ENCODE measurements around the gene APBA1.

Gene APBA1

DNA sequence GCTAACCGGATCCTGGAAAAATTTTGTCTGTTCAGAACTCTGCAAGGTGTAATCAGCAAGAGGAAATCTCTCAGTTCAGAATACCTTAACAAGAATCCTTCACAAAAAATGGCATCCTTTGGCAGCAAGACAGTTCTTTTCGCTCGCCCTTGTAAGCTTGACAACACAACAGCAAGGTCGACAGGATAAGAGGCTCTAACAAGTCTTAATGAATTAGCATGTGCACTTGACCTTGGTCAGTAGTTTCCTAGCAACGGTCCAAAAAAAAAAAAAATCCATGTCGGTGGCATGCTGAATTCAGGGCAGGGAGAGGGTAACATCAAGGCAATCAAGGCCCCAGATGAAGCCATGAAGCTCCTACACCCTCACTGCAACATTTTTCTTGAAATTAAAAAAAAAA is 172.8 kb downstream of the APBA1 start:
- H3K27ac ChIP-seq (ENCODE audit: low read length), result no peak overlapping the region
- H3K36me3 ChIP-seq (ENCODE audit: control insufficient read depth in 2 of 2, insufficient read depth in 2 of 2, low read length in 2 of 2), result no peaks in the 10 kb centered on the region
- no peaks in the 10 kb centered on the region for H3K27me3 ChIP-seq (ENCODE audit: control insufficient read depth in 1 of 2, insufficient read depth in 2 of 2, low read length in 2 of 2)
- H3K4me1 ChIP-seq (ENCODE audit: control insufficient read depth, insufficient read depth, low read length), result no peaks in the 10 kb centered on the region
- H3K9ac ChIP-seq (ENCODE audit: low read length in 2 of 2), result no peak overlapping the region
- H3K9me3 ChIP-seq (ENCODE audit: control insufficient read depth in 2 of 2, low read length in 2 of 2), result no peaks in the 10 kb centered on the region
- H3K4me3 ChIP-seq (ENCODE audit: low read length in 2 of 2), result no peak overlapping the region

DNA sequence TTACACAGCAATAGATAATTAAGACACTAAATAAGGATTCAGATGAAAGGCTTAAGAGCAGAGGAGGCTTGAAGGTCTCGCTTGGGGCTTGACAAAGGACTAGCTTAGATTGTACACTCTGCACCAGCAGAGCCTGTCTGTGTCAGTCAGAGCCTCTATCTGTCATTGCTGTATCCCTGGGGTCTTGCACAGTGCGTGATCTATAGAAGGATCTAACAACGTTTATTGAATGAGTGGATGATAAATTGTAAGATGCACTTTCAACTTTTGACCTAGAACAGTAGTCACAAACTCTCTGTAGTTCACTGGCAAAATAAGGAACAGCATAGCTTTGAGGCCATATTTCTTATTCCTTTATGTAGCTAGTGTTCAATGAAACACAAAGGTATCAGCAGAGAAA is 173.7 kb downstream of the APBA1 start:
- H3K27ac ChIP-seq (ENCODE audit: low read length), result no peak overlapping the region
- H3K27me3 ChIP-seq (ENCODE audit: control insufficient read depth in 1 of 2, insufficient read depth in 2 of 2, low read length in 2 of 2), result no peaks in the 10 kb centered on the region
- H3K9me3 ChIP-seq (ENCODE audit: control insufficient read depth in 2 of 2, low read length in 2 of 2), result no peaks in the 10 kb centered on the region

DNA sequence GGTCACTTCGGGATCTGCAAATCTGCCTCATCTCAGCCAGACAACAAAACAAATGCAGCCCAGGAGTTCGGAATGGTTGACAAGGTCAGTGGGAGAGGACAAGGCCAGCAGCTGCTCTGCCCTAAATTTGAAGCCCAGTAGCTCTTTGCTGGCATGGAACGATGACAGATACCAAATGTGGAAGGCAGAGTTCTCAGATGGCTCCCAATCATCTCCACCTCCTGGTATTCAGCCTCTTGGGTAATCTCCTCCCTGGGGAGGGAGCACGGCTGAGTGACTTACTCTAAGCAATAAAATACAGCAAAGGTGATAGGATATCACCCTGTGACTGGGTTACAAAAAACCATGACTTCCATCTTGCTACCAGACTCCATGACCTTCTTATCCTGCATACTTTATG is 174.4 kb downstream of the APBA1 start:
- H3K36me3 ChIP-seq (ENCODE audit: control insufficient read depth in 2 of 2, insufficient read depth in 2 of 2, low read length in 2 of 2), result no peaks in the 10 kb centered on the region
- H3K27ac ChIP-seq (ENCODE audit: low read length), result no peak overlapping the region
- no peaks in the 10 kb centered on the region for H3K9me3 ChIP-seq (ENCODE audit: control insufficient read depth in 2 of 2, low read length in 2 of 2)
- no peak overlapping the region for H3K4me3 ChIP-seq (ENCODE audit: low read length in 2 of 2)
- no peaks in the 10 kb centered on the region for H3K4me1 ChIP-seq (ENCODE audit: control insufficient read depth, insufficient read depth, low read length)
- no peak overlapping the region for H3K9ac ChIP-seq (ENCODE audit: low read length in 2 of 2)
- H3K27me3 ChIP-seq (ENCODE audit: control insufficient read depth in 1 of 2, insufficient read depth in 2 of 2, low read length in 2 of 2), result no peaks in the 10 kb centered on the region

More for the DNA sequence above, 173.7 kb downstream of the APBA1 start:
- H3K4me1 ChIP-seq (ENCODE audit: control insufficient read depth, insufficient read depth, low read length), result no peaks in the 10 kb centered on the region
- no peak overlapping the region for H3K9ac ChIP-seq (ENCODE audit: low read length in 2 of 2)
- H3K4me3 ChIP-seq (ENCODE audit: low read length in 2 of 2), result no peak overlapping the region
- no peaks in the 10 kb centered on the region for H3K36me3 ChIP-seq (ENCODE audit: control insufficient read depth in 2 of 2, insufficient read depth in 2 of 2, low read length in 2 of 2)

DNA sequence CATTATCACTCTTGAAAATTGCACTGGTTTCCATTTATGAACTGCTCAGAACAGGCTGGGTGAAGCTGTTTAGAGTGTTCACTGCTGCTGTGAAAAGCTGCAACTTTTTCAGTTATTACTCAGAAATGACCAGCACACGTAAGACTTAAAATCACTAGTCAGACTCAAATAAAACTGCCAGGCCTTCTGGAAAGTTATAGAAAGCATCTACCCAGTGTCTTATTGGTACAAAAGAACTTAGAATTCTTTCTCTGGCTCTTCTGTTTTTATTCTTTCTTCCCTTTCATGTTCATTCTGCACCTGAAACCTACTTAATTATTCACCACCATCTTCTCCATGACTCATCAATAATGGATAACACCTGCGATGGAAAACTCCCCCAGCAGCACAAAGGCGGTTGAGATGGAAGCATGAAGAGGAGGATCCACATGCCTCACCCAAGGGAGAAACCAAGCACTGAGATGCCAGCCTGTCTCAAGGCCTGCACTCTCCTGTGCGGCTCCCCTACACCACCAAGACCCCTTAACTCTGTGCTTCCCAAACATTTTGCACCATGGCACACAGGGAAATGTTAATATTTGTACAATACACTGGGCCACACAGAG is 175.2 kb downstream of the APBA1 start:
- no peak overlapping the region for H3K4me3 ChIP-seq (ENCODE audit: low read length in 2 of 2)
- H3K27ac ChIP-seq (ENCODE audit: low read length), result no peak overlapping the region
- no peaks in the 10 kb centered on the region for H3K27me3 ChIP-seq (ENCODE audit: control insufficient read depth in 1 of 2, insufficient read depth in 2 of 2, low read length in 2 of 2)
- H3K4me1 ChIP-seq (ENCODE audit: control insufficient read depth, insufficient read depth, low read length), result no peaks in the 10 kb centered on the region
- no peak overlapping the region for H3K9ac ChIP-seq (ENCODE audit: low read length in 2 of 2)
- H3K9me3 ChIP-seq (ENCODE audit: control insufficient read depth in 2 of 2, low read length in 2 of 2), result no peaks in the 10 kb centered on the region
- H3K36me3 ChIP-seq (ENCODE audit: control insufficient read depth in 2 of 2, insufficient read depth in 2 of 2, low read length in 2 of 2), result no peaks in the 10 kb centered on the region

DNA sequence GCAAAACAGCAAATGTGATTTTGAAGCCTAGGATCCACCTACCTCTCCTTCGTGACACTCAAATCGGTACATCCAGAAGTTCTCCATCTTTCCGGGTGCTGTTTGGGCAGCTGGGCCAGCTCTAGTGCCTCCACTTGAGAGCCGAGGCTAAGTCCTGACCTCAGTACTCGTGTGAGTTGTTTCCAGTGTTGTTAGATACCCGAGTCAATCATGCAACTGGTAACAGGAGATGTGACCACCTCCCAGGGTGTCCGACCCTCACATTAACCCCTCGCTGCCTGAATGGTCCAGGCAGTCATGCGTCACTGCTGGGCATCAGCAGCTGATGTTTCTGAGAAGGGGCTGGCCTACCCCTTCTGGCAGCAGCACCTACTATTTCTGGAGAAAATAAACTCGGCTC is 176.9 kb downstream of the APBA1 start:
- no peaks in the 10 kb centered on the region for H3K36me3 ChIP-seq (ENCODE audit: control insufficient read depth in 2 of 2, insufficient read depth in 2 of 2, low read length in 2 of 2)
- no peak overlapping the region for H3K27ac ChIP-seq (ENCODE audit: low read length)

DNA sequence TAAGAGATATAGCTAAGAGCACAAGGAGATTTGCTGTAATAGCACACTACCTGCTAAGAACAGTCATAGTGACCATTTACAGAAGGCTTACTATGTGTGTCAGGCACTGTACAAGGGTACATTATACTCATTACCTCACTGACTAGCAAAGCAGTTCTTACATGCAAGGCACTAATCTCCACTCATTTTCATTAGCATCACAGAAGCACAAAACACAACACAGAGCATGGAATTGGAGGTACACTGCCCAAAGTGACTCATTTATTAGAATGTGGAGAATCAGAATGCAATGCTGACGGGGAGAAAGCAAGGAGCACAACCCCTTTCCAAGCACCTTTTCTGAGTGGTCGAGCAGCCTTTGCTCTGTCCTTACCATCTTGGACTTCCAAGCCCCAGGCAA is 177.4 kb downstream of the APBA1 start:
- H3K4me3 ChIP-seq (ENCODE audit: low read length in 2 of 2), result no peak overlapping the region
- no peaks in the 10 kb centered on the region for H3K27me3 ChIP-seq (ENCODE audit: control insufficient read depth in 1 of 2, insufficient read depth in 2 of 2, low read length in 2 of 2)
- H3K9ac ChIP-seq (ENCODE audit: low read length in 2 of 2), result no peak overlapping the region
- no peaks in the 10 kb centered on the region for H3K36me3 ChIP-seq (ENCODE audit: control insufficient read depth in 2 of 2, insufficient read depth in 2 of 2, low read length in 2 of 2)
- H3K4me1 ChIP-seq (ENCODE audit: control insufficient read depth, insufficient read depth, low read length), result no peaks in the 10 kb centered on the region
- H3K9me3 ChIP-seq (ENCODE audit: control insufficient read depth in 2 of 2, low read length in 2 of 2), result no peaks in the 10 kb centered on the region
- no peak overlapping the region for H3K27ac ChIP-seq (ENCODE audit: low read length)

More for the DNA sequence above, 176.9 kb downstream of the APBA1 start:
- H3K9ac ChIP-seq (ENCODE audit: low read length in 2 of 2), result no peak overlapping the region
- H3K27me3 ChIP-seq (ENCODE audit: control insufficient read depth in 1 of 2, insufficient read depth in 2 of 2, low read length in 2 of 2), result no peaks in the 10 kb centered on the region
- no peaks in the 10 kb centered on the region for H3K4me1 ChIP-seq (ENCODE audit: control insufficient read depth, insufficient read depth, low read length)
- no peak overlapping the region for H3K4me3 ChIP-seq (ENCODE audit: low read length in 2 of 2)
- H3K9me3 ChIP-seq (ENCODE audit: control insufficient read depth in 2 of 2, low read length in 2 of 2), result no peaks in the 10 kb centered on the region

DNA sequence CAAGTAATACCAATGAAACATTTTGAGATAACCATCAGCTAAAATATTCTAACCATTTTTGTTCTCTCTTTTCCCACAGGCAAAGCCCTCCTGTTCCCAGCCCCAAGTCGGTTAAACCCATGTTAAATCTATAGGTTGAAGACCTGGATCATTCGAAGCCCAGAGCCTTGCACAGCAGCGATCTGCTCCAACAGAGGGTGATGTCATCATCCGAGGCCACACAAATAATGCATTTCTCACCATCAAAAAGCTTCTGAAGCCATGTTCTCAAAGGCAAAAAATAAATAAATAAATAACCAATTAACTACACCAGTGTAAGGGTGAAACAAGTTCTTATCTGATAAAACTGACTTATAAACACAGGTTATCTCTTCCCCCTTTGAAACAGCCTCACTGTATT is 178.0 kb downstream of the APBA1 start:
- no peak overlapping the region for H3K27ac ChIP-seq (ENCODE audit: low read length)
- H3K27me3 ChIP-seq (ENCODE audit: control insufficient read depth in 1 of 2, insufficient read depth in 2 of 2, low read length in 2 of 2), result no peaks in the 10 kb centered on the region
- no peaks in the 10 kb centered on the region for H3K36me3 ChIP-seq (ENCODE audit: control insufficient read depth in 2 of 2, insufficient read depth in 2 of 2, low read length in 2 of 2)
- H3K9me3 ChIP-seq (ENCODE audit: control insufficient read depth in 2 of 2, low read length in 2 of 2), result no peaks in the 10 kb centered on the region
- H3K4me3 ChIP-seq (ENCODE audit: low read length in 2 of 2), result no peak overlapping the region
- H3K4me1 ChIP-seq (ENCODE audit: control insufficient read depth, insufficient read depth, low read length), result no peaks in the 10 kb centered on the region
- no peak overlapping the region for H3K9ac ChIP-seq (ENCODE audit: low read length in 2 of 2)

DNA sequence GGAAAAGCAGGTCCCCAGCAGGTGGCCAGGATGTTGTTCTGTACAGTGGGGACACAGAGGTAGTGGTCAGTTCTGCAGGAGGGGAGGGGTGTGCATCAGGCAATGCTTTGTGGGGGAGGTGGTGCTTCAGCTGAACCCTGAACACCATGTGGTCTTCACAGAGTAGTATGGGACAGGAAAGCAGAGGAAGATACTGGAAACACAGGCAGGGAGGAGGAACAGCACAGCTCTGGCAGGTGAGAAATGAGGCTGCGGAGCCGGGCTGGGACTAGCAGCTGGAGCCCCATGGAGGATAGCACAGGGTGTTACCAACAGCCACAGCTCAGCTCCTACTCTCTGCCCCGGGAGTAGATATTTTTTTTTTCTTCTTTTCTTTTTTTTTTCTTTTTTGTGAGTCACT is 185.7 kb downstream of the APBA1 start:
- no peaks in the 10 kb centered on the region for H3K36me3 ChIP-seq (ENCODE audit: control insufficient read depth in 2 of 2, insufficient read depth in 2 of 2, low read length in 2 of 2)
- no peak overlapping the region for H3K27ac ChIP-seq (ENCODE audit: low read length)
- H3K4me3 ChIP-seq (ENCODE audit: low read length in 2 of 2), result no peak overlapping the region
- no peaks in the 10 kb centered on the region for H3K27me3 ChIP-seq (ENCODE audit: control insufficient read depth in 1 of 2, insufficient read depth in 2 of 2, low read length in 2 of 2)
- no peaks in the 10 kb centered on the region for H3K9me3 ChIP-seq (ENCODE audit: control insufficient read depth in 2 of 2, low read length in 2 of 2)
- no peaks in the 10 kb centered on the region for H3K4me1 ChIP-seq (ENCODE audit: control insufficient read depth, insufficient read depth, low read length)
- no peak overlapping the region for H3K9ac ChIP-seq (ENCODE audit: low read length in 2 of 2)

DNA sequence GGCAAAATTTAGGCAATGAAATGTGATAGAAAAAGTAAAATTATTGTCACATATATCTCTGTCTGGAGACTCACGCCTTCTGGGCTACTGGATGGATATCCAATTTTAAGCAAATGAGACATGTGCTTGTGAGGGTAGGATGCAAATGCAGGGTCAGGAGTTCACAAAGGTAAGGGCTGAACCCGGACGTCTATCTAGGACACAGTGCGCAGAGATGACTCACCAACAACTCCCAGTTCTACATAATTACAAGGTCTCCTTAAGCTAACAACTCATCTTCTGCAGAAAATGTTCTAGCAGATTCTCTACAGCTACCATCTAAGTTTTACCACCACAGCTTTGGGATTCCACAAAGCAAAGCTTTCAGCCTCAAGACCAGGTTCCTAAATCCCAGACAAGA is 186.7 kb downstream of the APBA1 start:
- H3K4me1 ChIP-seq (ENCODE audit: control insufficient read depth, insufficient read depth, low read length), result no peaks in the 10 kb centered on the region
- H3K9ac ChIP-seq (ENCODE audit: low read length in 2 of 2), result no peak overlapping the region
- no peak overlapping the region for H3K27ac ChIP-seq (ENCODE audit: low read length)

DNA sequence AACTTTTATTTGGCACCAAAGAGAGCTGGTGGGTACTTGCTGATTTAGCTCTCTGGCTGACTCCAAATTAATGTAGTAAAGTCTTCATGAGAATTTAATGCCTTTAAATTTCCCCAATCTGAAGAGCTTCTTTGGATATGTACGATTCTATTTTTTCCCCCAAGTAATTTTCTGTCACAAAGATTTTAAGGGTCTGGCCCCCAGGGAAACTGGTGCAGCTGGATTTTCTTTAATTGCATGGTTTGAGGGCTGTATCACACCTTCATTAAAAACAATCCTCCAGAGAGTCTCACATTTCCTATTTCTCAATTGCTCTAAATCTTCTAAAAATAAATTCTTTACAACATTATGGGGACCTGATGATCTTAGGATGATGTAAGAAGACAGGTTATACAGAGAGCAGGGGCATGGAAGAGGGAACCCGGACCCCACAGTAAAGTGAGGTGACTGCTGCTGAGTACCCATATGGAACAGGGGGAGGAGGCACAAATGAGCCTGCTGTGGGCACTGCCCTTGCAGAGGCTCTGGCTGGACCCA is 188.2 kb downstream of the APBA1 start:
- H3K27ac ChIP-seq (ENCODE audit: low read length), result no peak overlapping the region
- H3K36me3 ChIP-seq (ENCODE audit: control insufficient read depth in 2 of 2, insufficient read depth in 2 of 2, low read length in 2 of 2), result no peaks in the 10 kb centered on the region
- H3K9ac ChIP-seq (ENCODE audit: low read length in 2 of 2), result no peak overlapping the region
- H3K4me3 ChIP-seq (ENCODE audit: low read length in 2 of 2), result no peak overlapping the region
- H3K27me3 ChIP-seq (ENCODE audit: control insufficient read depth in 1 of 2, insufficient read depth in 2 of 2, low read length in 2 of 2), result no peaks in the 10 kb centered on the region
- H3K4me1 ChIP-seq (ENCODE audit: control insufficient read depth, insufficient read depth, low read length), result no peaks in the 10 kb centered on the region
- no peaks in the 10 kb centered on the region for H3K9me3 ChIP-seq (ENCODE audit: control insufficient read depth in 2 of 2, low read length in 2 of 2)

More for the DNA sequence above, 186.7 kb downstream of the APBA1 start:
- no peaks in the 10 kb centered on the region for H3K36me3 ChIP-seq (ENCODE audit: control insufficient read depth in 2 of 2, insufficient read depth in 2 of 2, low read length in 2 of 2)
- no peaks in the 10 kb centered on the region for H3K9me3 ChIP-seq (ENCODE audit: control insufficient read depth in 2 of 2, low read length in 2 of 2)
- no peaks in the 10 kb centered on the region for H3K27me3 ChIP-seq (ENCODE audit: control insufficient read depth in 1 of 2, insufficient read depth in 2 of 2, low read length in 2 of 2)
- H3K4me3 ChIP-seq (ENCODE audit: low read length in 2 of 2), result no peak overlapping the region

DNA sequence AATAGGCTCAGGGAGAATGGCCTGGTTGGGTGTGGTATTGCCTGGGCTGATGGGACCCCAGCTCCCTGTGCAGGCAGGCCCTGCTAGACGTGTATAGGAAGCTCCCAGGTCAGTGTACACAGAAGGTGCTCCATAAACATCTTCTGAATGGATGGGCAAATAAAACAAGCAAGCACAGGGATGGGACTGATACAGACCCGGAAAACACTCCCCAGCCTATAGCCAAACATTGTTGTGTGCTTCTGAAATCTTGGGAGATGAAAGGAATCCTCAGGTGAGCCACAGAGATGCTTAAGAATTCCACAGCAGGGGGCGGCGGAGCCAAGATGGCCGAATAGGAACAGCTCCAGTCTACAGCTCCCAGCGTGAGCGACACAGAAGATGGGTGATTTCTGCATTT is 195.4 kb downstream of the APBA1 start:
- Histone ChIP-seq H3K4me3 (ENCODE audit: low read length in 2 of 2) (no peak overlapping the region), H3K4me1 (ENCODE audit: control insufficient read depth, insufficient read depth, low read length) (no peaks in the 10 kb centered on the region), H3K9ac (ENCODE audit: low read length in 2 of 2) (no peak overlapping the region), H3K27me3 (ENCODE audit: control insufficient read depth in 1 of 2, insufficient read depth in 2 of 2, low read length in 2 of 2) (no peaks in the 10 kb centered on the region), H3K27ac (ENCODE audit: low read length) (no peak overlapping the region), H3K36me3 (ENCODE audit: control insufficient read depth in 2 of 2, insufficient read depth in 2 of 2, low read length in 2 of 2) (no peaks in the 10 kb centered on the region), H3K9me3 (ENCODE audit: control insufficient read depth in 2 of 2, low read length in 2 of 2) (no peaks in the 10 kb centered on the region)

Measured in stomach smooth muscle (tissue), 2 donors.